Neuronal stem cell (in vitro differentiated cells): ENCODE data around the gene PLPP7.
A peak's percentile ranks its signal among the peaks of the same experiment; 100 is the strongest.

Experiments
- DNase-seq: peaks from one replicate; pipeline ENCODE4 v3.0.0-alpha.2; 2013; ENCODE audit warnings: low spot score
- H2AFZ ChIP-seq: one replicate; pipeline ENCODE4 v1.6.1; 2013; ENCODE audit warnings: mild to moderate bottlenecking, low read length, inconsistent platforms
- H2AK5ac ChIP-seq: 2 replicates; pipeline ENCODE4 v1.6.1; 2013; ENCODE audit warnings: low read depth, mild to moderate bottlenecking, inconsistent platforms, low read length, moderate library complexity, mixed read lengths
- H2BK120ac ChIP-seq: 2 replicates; pipeline ENCODE4 v1.6.1; 2013; ENCODE audit warnings: low read depth, mild to moderate bottlenecking, inconsistent platforms, low read length, moderate library complexity, mixed read lengths
- H2BK12ac ChIP-seq: one replicate; pipeline ENCODE4 v1.6.1; 2013; ENCODE audit warnings: low read length, inconsistent platforms
- H2BK15ac ChIP-seq: 2 replicates; pipeline ENCODE4 v1.6.1; 2013; ENCODE audit warnings: mild to moderate bottlenecking, low read length, inconsistent platforms, mixed read lengths
- H2BK5ac ChIP-seq: one replicate; pipeline ENCODE4 v1.6.1; 2013; ENCODE audit warnings: inconsistent platforms, mild to moderate bottlenecking, low read length, moderate library complexity
- H3K14ac ChIP-seq: one replicate; pipeline ENCODE4 v1.6.1; 2013; ENCODE audit warnings: low read length, inconsistent platforms
- H3K18ac ChIP-seq: 2 replicates; pipeline ENCODE4 v1.6.1; 2013; ENCODE audit warnings: low read length, inconsistent platforms
- H3K23ac ChIP-seq: 2 replicates; pipeline ENCODE4 v1.6.1; 2013; ENCODE audit warnings: low read depth, mild to moderate bottlenecking, mixed read lengths, low read length, inconsistent platforms; ENCODE audit not compliant: poor library complexity
- H3K27ac ChIP-seq: replicated peaks from 3 replicates; pipeline ENCODE4 v1.5.1; 2013; ENCODE audit warnings: low read length, inconsistent platforms
- H3K27me3 ChIP-seq, 3 experiments: 2 replicates each; pipeline ENCODE4 v1.6.1; 2013; ENCODE audit warnings: low read length in 3 of 3, mild to moderate bottlenecking in 2 of 3, inconsistent platforms in 1 of 3, low read depth in 1 of 3, mixed read lengths in 1 of 3, moderate library complexity in 1 of 3; ENCODE audit not compliant: control insufficient read depth in 3 of 3, insufficient read depth in 3 of 3
- H3K36me3 ChIP-seq, 2 donors: replicated peaks in 1 of 2; 2 replicates each; pipeline ENCODE4 v1.6.1; 2013; ENCODE audit warnings: low read length in 2 of 2; ENCODE audit not compliant: control insufficient read depth in 2 of 2, insufficient read depth in 2 of 2
- H3K4ac ChIP-seq: 2 replicates; pipeline ENCODE4 v1.6.1; 2013; ENCODE audit warnings: inconsistent platforms, mild to moderate bottlenecking, low read length, moderate library complexity
- H3K4me1 ChIP-seq, 2 donors: 1 replicate in 1 of 2; 2 replicates in 1 of 2; pipeline ENCODE4 v1.6.1; 2013; ENCODE audit warnings: low read length in 2 of 2, low read depth in 1 of 2; ENCODE audit not compliant: control insufficient read depth in 2 of 2, insufficient read depth in 1 of 2
- H3K4me2 ChIP-seq: one replicate; pipeline ENCODE4 v1.6.1; 2013; ENCODE audit warnings: mild to moderate bottlenecking, low read length, inconsistent platforms; ENCODE audit not compliant: insufficient read depth, poor library complexity, severe bottlenecking
- H3K4me3 ChIP-seq, 2 donors: 2 replicates each; pipeline ENCODE4 v1.5.1; 2013; ENCODE audit warnings: low read length in 2 of 2, mild to moderate bottlenecking in 2 of 2, inconsistent platforms in 1 of 2, moderate library complexity in 1 of 2
- H3K79me1 ChIP-seq: one replicate; pipeline ENCODE4 v1.6.1; 2013; ENCODE audit warnings: low read depth, mild to moderate bottlenecking, inconsistent platforms, low read length, moderate library complexity
- H3K9ac ChIP-seq: one replicate; pipeline ENCODE4 v1.6.1; 2013; ENCODE audit warnings: mild to moderate bottlenecking, low read depth, low read length, inconsistent platforms; ENCODE audit not compliant: poor library complexity
- H3K9me3 ChIP-seq, 2 donors: replicated peaks in 1 of 2; 2 replicates each; pipeline versions ENCODE3 to v1.6.1; 2013; ENCODE audit warnings: low read length in 2 of 2, mild to moderate bottlenecking in 2 of 2, inconsistent platforms in 1 of 2, low read depth in 1 of 2, mixed read lengths in 1 of 2, moderate library complexity in 1 of 2; ENCODE audit not compliant: control insufficient read depth in 2 of 2, insufficient read depth in 1 of 2
- H4K8ac ChIP-seq: one replicate; pipeline ENCODE4 v1.6.1; 2013; ENCODE audit warnings: low read depth, mild to moderate bottlenecking, inconsistent platforms, low read length, moderate library complexity
- H4K91ac ChIP-seq: one replicate; pipeline ENCODE4 v1.6.1; 2013; ENCODE audit warnings: low read length, low read depth, mild to moderate bottlenecking, inconsistent platforms; ENCODE audit not compliant: poor library complexity
- whole genome bisulfite sequencing, 2 donors: extraction: QIAGEN DNeasy Blood & Tissue Kit; methylation state at CpG; one replicate each; pipeline ENCODE4 v1.1.7; 2013; ENCODE audit warnings: missing lambda C conversion rate in 2 of 2, mixed read lengths in 1 of 2; ENCODE audit not compliant: insufficient read length in 2 of 2, insufficient replicate concordance in 1 of 2; ENCODE audit errors: extremely low coverage in 2 of 2; 5-methylcytosine and 5-hydroxymethylcytosine counted together

The PLPP7 gene

DNA sequence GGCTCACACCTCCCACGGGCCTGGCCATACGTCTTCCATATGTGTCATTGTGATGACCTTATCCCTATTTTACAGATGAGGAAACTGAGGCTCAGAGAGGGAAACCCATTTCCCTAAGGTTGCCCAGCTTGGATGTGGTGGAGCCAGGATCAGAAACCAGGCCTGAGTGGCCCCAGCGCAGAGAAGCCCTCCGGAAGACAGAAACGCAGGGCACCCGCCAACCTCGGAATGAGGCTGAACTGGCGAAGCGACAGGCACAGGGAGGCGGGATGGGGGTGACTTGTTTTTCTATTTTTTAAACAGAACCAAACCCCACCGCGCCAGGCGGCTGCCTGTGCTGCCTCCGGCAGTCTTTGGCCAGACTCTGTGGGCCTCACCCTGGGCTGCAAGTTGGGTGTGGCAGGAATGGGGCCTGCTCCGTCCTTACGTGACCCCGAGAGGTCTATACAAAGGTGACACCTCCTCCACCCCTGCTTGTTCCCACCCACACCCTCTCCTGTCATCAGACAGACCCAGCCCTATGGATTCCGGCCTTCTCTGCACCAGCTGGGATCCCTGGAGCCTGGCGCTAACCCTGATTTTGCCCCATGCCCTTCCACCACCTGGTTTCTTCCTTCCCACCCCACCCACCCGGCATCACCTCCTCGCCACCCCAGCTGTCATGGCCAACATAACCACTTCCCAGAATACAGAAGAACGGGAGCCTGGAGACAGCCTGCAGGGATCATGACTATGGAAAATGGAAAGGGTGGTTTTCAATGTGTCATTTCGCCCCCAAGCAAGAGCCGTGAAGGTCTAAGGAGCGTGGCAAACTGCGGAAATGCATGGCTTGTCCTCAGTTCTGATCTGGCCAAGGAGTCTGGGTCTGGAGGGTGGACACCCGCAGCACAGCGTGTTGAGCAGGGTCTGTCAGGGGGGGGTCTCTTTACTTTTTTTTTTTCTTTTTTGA lies 23.6 kb downstream of the PLPP7 start:
- Histone ChIP-seq H3K18ac (no peak overlapping the region), H2BK12ac (no peak overlapping the region), H3K9me3 (no peaks in the 10 kb centered on the region), H2BK120ac (no peak overlapping the region), H3K4me3 (no peak overlapping the region), H3K23ac (no peak overlapping the region), H2AFZ (no peak overlapping the region), H2BK5ac (no peak overlapping the region), H4K91ac (no peak overlapping the region), H3K27ac (no peak overlapping the region), H3K36me3 (no peaks in the 10 kb centered on the region), H3K79me1 (no peaks in the 10 kb centered on the region), H3K27me3 (peaks cover 0 to 4% (median 0%) of the 10 kb centered on the region in 3 experiments), H3K4me2 (no peak overlapping the region), H4K8ac (no peak overlapping the region), H2BK15ac (no peak overlapping the region), H2AK5ac (no peak overlapping the region), H3K4me1 (no peaks in the 10 kb centered on the region), H3K14ac (peak overlapping the region; percentile 38), H3K4ac (no peak overlapping the region), H3K9ac (no peak overlapping the region)
- no peak for DNase-seq
- WGBS, 2 donors = no CpG with 5 or more reads among the region's 28 CpGs

DNA sequence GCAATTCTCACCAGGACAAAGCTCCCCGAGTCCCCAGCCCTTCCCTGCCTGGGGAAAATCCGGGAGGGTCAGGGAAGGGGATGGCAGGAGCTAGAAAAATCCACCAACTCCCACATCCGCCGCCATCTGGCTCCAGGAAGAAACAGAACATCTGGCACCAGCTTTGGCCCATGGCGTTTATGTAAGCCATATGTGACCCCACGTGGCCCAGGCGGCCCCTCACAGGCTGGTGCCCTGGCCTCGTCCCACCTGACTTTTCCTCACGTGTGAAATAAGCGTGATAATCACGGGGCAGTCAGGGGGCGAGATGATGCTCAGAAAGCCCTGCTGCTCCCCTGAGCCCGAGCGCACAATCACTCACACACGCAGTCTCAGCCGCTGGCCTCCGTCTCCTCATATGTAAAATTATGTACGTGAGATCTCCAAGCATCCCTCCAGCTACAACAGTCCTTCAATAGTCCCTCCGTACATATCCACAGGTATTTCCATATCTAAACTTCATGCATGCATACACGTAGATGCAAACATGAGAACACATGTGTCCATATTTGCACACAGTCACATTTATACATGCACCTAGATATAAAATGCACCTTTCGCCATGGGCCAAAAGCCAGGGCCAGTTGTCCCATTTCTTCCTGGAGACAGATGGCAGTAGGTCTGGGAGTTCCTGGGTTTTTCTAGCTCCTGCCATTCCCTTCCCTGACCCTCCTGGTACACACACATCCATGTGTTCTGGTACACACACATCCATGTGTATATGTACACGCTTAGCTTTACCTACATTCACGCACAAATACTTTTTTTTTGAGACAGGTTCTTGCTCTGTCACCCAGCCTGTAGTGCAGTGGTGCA lies 28.9 kb downstream of the PLPP7 start:
- H2AK5ac ChIP-seq = no peak overlapping the region
- H3K23ac ChIP-seq = no peak overlapping the region
- peak overlapping the region; percentile 51 for H3K18ac ChIP-seq
- WGBS, 2 donors = no CpG with 5 or more reads among the region's 23 CpGs
- H2BK15ac ChIP-seq = no peak overlapping the region
- no peaks in the 10 kb centered on the region for H3K36me3 ChIP-seq
- H2BK12ac ChIP-seq = no peak overlapping the region
- H3K27me3 ChIP-seq = peaks cover 0 to 9% (median 0%) of the 10 kb centered on the region in 3 experiments
- no peaks in the 10 kb centered on the region for H3K9me3 ChIP-seq
- H3K27ac ChIP-seq = no peak overlapping the region
- H3K14ac ChIP-seq = no peak overlapping the region
- H3K4me2 ChIP-seq = no peak overlapping the region
- H3K4me3 ChIP-seq = no peak overlapping the region
- H2BK5ac ChIP-seq = peak overlapping the region; percentile 3
- no peak overlapping the region for H4K91ac ChIP-seq
- H3K4ac ChIP-seq = no peak overlapping the region
- DNase-seq = no peak
- H3K4me1 ChIP-seq = no peaks in the 10 kb centered on the region
- no peak overlapping the region for H2AFZ ChIP-seq
- no peak overlapping the region for H3K9ac ChIP-seq
- H2BK120ac ChIP-seq = no peak overlapping the region
- no peaks in the 10 kb centered on the region for H3K79me1 ChIP-seq
- H4K8ac ChIP-seq = no peak overlapping the region

DNA sequence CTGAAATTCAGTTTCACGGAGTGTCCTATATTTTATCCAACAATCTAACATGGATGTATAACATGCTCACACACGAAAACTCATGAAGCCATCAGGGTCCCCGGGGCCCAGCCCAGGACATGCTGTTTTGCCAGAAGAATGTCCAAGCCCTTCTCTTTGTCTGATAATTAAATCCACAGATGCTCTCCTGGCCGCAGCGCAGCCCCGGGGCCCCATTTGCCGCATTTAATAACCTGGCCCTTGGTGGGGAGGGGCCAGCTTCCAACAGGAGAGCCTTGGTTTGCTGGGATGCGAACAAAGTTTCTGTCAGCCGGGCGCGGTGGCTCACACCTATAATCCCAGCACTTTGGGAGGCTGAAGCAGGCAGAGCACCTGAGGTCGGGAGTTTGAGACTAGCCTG lies 30.0 kb downstream of the PLPP7 start:
- Histone ChIP-seq H3K14ac (no peak overlapping the region), H2BK12ac (no peak overlapping the region), H2AK5ac (no peak overlapping the region), H2BK15ac (no peak overlapping the region), H3K36me3 (no peaks in the 10 kb centered on the region), H3K79me1 (no peaks in the 10 kb centered on the region), H4K91ac (no peak overlapping the region), H3K4me2 (no peak overlapping the region), H4K8ac (no peak overlapping the region), H3K9ac (no peak overlapping the region), H3K4me1 (no peaks in the 10 kb centered on the region), H3K18ac (no peak overlapping the region), H2AFZ (no peak overlapping the region), H3K27me3 (peaks cover 0 to 9% (median 0%) of the 10 kb centered on the region in 3 experiments), H3K4me3 (no peak overlapping the region), H3K23ac (no peak overlapping the region), H2BK120ac (no peak overlapping the region), H3K27ac (no peak overlapping the region), H3K9me3 (no peaks in the 10 kb centered on the region), H3K4ac (no peak overlapping the region), H2BK5ac (no peak overlapping the region)
- no CpG with 5 or more reads among the region's 12 CpGs for WGBS, 2 donors
- no peak for DNase-seq
